ENCODE results near the gene PLA2G12A. TPM values are rescaled to one million over a fixed set of nuclear protein-coding genes. Genes with fewer than 3 reads are reported as not detected.

The PLA2G12A gene
- total RNA-seq, 1 experiment from 2014 or later: 47.3 TPM

GRCh38 chr4:109672169-109672930, 57.5 kb downstream of the PLA2G12A start:
- DNase-seq: no peak
- Histone ChIP-seq H4K5ac (ENCODE audit: insufficient read length, low read depth, low read length) (no peak overlapping the region), H3K79me1 (ENCODE audit: insufficient read depth, low read depth, low read length, poor library complexity, severe bottlenecking) (no peaks in the 10 kb centered on the region), H3K9me3 (ENCODE audit: control insufficient read depth, low read depth, low read length) (no peaks in the 10 kb centered on the region), H3K4me2 (ENCODE audit: insufficient read depth, insufficient read length, low read length) (no peak overlapping the region), H3K79me2 (ENCODE audit: insufficient read depth, low read length) (no peaks in the 10 kb centered on the region), H3K14ac (ENCODE audit: insufficient read depth, low read length) (no peak overlapping the region), H3K27me3 (ENCODE audit: insufficient read depth, low read length) (no peaks in the 10 kb centered on the region), H3K4me1 (ENCODE audit: insufficient read depth, low read length) (no peaks in the 10 kb centered on the region), H2BK12ac (ENCODE audit: insufficient read length, low read depth, low read length) (no peak overlapping the region), H2AK5ac (ENCODE audit: insufficient read length, low read length) (no peak overlapping the region), H3K4ac (ENCODE audit: low read depth, low read length) (no peak overlapping the region), H4K8ac (replicated peaks; ENCODE audit: insufficient read length, low read depth, low read length) (no peak overlapping the region), H3K18ac (ENCODE audit: insufficient read length, low read depth, low read length) (no peak overlapping the region), H2AFZ (ENCODE audit: low read length) (no peak overlapping the region), H3K56ac (ENCODE audit: insufficient read length, low read depth, low read length) (no peak overlapping the region), H2BK20ac (ENCODE audit: low read depth, low read length, poor library complexity, severe bottlenecking) (no peak overlapping the region), H3K27ac (ENCODE audit: insufficient read length, low read depth, low read length) (no peak overlapping the region), H3K23ac (ENCODE audit: insufficient read length, low read depth, low read length) (no peak overlapping the region), H3T11ph (ENCODE audit: low read length) (no peak overlapping the region), H3K23me2 (ENCODE audit: insufficient read length, low read depth, low read length, poor library complexity, severe bottlenecking) (no peaks in the 10 kb centered on the region), H2BK120ac (ENCODE audit: low read depth, low read length, poor library complexity, severe bottlenecking) (no peak overlapping the region), H4K20me1 (ENCODE audit: control insufficient read depth, insufficient read depth, insufficient read length) (no peaks in the 10 kb centered on the region), H2BK15ac (ENCODE audit: low read depth, low read length) (no peak overlapping the region), H4K91ac (ENCODE audit: insufficient read length, low read depth, low read length) (no peak overlapping the region), H3K9ac (ENCODE audit: extremely low read depth, insufficient read length, low read length) (no peak overlapping the region), H2BK5ac (ENCODE audit: insufficient read length, low read length) (no peak overlapping the region)
- H3K9me3 Mint-ChIP-seq: peaks cover 4 to 7% of the 10 kb centered on the region in 2 experiments
- peaks cover 3 to 15% (median 5%) of the 10 kb centered on the region in 3 experiments; a peak in 6 of 7 replicates for H3K36me3 Mint-ChIP-seq (ENCODE audit: insufficient read depth in 1 of 3, low read depth in 3 of 3)
- H3K27ac Mint-ChIP-seq: no peak overlapping the region
- H3K27me3 Mint-ChIP-seq (ENCODE audit: low read depth): no peaks in the 10 kb centered on the region; the same call in 1 of the 2 replicates
- TF ChIP-seq, protein P1, sequence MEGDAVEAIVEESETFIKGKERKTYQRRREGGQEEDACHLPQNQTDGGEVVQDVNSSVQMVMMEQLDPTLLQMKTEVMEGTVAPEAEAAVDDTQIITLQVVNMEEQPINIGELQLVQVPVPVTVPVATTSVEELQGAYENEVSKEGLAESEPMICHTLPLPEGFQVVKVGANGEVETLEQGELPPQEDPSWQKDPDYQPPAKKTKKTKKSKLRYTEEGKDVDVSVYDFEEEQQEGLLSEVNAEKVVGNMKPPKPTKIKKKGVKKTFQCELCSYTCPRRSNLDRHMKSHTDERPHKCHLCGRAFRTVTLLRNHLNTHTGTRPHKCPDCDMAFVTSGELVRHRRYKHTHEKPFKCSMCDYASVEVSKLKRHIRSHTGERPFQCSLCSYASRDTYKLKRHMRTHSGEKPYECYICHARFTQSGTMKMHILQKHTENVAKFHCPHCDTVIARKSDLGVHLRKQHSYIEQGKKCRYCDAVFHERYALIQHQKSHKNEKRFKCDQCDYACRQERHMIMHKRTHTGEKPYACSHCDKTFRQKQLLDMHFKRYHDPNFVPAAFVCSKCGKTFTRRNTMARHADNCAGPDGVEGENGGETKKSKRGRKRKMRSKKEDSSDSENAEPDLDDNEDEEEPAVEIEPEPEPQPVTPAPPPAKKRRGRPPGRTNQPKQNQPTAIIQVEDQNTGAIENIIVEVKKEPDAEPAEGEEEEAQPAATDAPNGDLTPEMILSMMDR (conservative IDR thresholded peaks at IDR 0.05): no peak
- H3K4me1 Mint-ChIP-seq: no peaks in the 10 kb centered on the region
- H3K4me3 Mint-ChIP-seq: no peak overlapping the region

Data from H9 (cell line).